NB4 (cell line): ENCODE measurements around the gene KRT77.

Experiments used
- POLR2A ChIP-seq: IDR thresholded peaks from 2 replicates; pipeline ENCODE4 v1.6.1; 2011; ENCODE audit warnings: mild to moderate bottlenecking; ENCODE audit not compliant: insufficient read length; ENCODE audit errors: extremely low read depth
- TF ChIP-seq, protein P1 (sequence below): IDR thresholded peaks from one replicate; pipeline ENCODE4 v1.5.1; 2012; ENCODE audit warnings: low read depth, low read length
- TF ChIP-seq, protein P2 (sequence below): IDR thresholded peaks from 2 replicates; pipeline ENCODE4 v1.6.1; 2011; ENCODE audit warnings: low read depth, low read length

DNA sequence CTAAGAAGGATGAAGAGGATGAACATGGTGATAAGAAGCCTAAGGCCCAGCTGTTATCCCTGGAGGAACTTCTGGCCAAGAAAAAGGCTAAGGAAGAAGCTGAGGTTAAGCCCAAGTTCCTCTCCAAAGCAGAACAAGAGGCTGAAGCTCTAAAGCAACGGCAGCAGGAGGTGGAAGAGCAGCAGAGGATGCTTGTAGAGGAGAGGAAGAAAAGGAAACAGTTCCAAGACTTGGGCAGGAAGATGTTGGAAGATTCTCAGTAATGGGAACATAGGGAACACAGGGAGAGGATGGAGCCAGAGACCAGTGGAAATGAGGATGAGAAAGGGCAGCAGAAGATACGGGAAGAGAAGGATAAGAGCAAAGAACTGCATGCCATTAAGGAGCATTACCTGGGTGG, 27.5 kb upstream of the KRT77 start:
- TF ChIP-seq, protein P1, sequence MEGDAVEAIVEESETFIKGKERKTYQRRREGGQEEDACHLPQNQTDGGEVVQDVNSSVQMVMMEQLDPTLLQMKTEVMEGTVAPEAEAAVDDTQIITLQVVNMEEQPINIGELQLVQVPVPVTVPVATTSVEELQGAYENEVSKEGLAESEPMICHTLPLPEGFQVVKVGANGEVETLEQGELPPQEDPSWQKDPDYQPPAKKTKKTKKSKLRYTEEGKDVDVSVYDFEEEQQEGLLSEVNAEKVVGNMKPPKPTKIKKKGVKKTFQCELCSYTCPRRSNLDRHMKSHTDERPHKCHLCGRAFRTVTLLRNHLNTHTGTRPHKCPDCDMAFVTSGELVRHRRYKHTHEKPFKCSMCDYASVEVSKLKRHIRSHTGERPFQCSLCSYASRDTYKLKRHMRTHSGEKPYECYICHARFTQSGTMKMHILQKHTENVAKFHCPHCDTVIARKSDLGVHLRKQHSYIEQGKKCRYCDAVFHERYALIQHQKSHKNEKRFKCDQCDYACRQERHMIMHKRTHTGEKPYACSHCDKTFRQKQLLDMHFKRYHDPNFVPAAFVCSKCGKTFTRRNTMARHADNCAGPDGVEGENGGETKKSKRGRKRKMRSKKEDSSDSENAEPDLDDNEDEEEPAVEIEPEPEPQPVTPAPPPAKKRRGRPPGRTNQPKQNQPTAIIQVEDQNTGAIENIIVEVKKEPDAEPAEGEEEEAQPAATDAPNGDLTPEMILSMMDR = no peak
- TF ChIP-seq, protein P2, sequence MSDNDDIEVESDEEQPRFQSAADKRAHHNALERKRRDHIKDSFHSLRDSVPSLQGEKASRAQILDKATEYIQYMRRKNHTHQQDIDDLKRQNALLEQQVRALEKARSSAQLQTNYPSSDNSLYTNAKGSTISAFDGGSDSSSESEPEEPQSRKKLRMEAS = no peak
- TF ChIP-seq POLR2A = no peak
